ENCODE results near the gene IMP4.

DNA sequence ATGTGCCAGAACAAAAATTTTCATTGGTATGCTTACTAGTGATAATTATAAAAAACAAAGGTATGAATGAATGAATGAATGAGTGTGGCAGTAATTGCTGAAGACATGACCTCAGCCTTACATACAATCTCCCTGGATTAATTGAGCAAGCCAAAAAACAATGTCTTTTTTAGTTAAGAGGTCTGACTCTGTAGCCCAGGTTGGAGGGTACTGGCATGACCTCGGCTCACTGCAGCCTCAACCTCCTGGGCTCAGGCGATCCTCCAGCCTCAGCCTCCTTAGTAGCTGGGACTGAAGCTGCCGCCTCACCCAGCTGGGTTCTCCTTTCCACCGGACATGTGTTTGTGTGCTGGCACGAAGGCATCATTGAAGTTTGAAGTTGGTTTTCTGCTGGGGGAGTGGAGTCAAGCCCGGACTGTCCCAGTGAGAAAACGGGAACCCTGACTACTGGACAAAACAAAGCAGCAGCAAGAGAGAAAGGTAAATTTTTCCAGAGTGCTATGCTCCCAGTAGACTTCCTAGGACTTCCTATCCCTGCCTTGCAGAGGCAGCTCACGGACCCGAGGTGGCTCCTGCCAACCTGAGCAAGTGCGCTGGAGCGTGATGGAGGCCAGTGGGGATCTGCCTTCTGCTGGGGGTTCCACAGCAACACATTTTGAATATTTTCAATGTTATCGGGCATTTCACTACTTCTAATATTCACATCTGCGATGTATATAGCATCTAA lies 6.4 kb upstream of the IMP4 start:
- TF ChIP-seq, protein P1, sequence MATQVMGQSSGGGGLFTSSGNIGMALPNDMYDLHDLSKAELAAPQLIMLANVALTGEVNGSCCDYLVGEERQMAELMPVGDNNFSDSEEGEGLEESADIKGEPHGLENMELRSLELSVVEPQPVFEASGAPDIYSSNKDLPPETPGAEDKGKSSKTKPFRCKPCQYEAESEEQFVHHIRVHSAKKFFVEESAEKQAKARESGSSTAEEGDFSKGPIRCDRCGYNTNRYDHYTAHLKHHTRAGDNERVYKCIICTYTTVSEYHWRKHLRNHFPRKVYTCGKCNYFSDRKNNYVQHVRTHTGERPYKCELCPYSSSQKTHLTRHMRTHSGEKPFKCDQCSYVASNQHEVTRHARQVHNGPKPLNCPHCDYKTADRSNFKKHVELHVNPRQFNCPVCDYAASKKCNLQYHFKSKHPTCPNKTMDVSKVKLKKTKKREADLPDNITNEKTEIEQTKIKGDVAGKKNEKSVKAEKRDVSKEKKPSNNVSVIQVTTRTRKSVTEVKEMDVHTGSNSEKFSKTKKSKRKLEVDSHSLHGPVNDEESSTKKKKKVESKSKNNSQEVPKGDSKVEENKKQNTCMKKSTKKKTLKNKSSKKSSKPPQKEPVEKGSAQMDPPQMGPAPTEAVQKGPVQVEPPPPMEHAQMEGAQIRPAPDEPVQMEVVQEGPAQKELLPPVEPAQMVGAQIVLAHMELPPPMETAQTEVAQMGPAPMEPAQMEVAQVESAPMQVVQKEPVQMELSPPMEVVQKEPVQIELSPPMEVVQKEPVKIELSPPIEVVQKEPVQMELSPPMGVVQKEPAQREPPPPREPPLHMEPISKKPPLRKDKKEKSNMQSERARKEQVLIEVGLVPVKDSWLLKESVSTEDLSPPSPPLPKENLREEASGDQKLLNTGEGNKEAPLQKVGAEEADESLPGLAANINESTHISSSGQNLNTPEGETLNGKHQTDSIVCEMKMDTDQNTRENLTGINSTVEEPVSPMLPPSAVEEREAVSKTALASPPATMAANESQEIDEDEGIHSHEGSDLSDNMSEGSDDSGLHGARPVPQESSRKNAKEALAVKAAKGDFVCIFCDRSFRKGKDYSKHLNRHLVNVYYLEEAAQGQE (IDR thresholded peaks at IDR 0.05; ENCODE audit: low read depth, low read length), result no peak
- TF ChIP-seq, protein P2, sequence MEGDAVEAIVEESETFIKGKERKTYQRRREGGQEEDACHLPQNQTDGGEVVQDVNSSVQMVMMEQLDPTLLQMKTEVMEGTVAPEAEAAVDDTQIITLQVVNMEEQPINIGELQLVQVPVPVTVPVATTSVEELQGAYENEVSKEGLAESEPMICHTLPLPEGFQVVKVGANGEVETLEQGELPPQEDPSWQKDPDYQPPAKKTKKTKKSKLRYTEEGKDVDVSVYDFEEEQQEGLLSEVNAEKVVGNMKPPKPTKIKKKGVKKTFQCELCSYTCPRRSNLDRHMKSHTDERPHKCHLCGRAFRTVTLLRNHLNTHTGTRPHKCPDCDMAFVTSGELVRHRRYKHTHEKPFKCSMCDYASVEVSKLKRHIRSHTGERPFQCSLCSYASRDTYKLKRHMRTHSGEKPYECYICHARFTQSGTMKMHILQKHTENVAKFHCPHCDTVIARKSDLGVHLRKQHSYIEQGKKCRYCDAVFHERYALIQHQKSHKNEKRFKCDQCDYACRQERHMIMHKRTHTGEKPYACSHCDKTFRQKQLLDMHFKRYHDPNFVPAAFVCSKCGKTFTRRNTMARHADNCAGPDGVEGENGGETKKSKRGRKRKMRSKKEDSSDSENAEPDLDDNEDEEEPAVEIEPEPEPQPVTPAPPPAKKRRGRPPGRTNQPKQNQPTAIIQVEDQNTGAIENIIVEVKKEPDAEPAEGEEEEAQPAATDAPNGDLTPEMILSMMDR (IDR thresholded peaks at IDR 0.05), result no peak
- TF ChIP-seq YY1 (IDR thresholded peaks at IDR 0.05; ENCODE audit: low read depth) (no peak), MXI1 (IDR thresholded peaks at IDR 0.05; ENCODE audit: low read depth, low read length) (no peak), NRF1 (IDR thresholded peaks at IDR 0.05; ENCODE audit: low read depth, low read length) (no peak), SIN3A (IDR thresholded peaks at IDR 0.05; ENCODE audit: borderline replicate concordance, low read depth, low read length) (no peak)
- TF ChIP-seq, protein P3, sequence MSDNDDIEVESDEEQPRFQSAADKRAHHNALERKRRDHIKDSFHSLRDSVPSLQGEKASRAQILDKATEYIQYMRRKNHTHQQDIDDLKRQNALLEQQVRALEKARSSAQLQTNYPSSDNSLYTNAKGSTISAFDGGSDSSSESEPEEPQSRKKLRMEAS (IDR thresholded peaks at IDR 0.05; ENCODE audit: low read depth), result no peak

All from SK-N-SH (cell line).